Large intestine (tissue), 3 donors: ENCODE data around the gene NAT16. TPM values are rescaled to one million over a fixed set of nuclear protein-coding genes. Genes with fewer than 3 reads are reported as not detected.
"Not testable (repeated sequence)": the region's sequence is repeated elsewhere in the genome, so short reads cannot be mapped to it uniquely, and the experiment has no call there.

Source experiments
- DNase-seq, 2 donors: peaks; one replicate each; pipeline versions ENCODE4 v3.0.0 to v3.0.0-alpha.2; 2013
- H3K27ac ChIP-seq: one replicate; pipeline ENCODE4 v1.5.1; 2013; ENCODE audit warnings: low read length
- H3K27me3 ChIP-seq: 2 replicates; pipeline ENCODE4 v1.6.1; 2013; ENCODE audit warnings: low read length; ENCODE audit not compliant: control insufficient read depth, insufficient read depth
- H3K36me3 ChIP-seq: 2 replicates; pipeline ENCODE4 v1.6.1; 2013; ENCODE audit warnings: low read length; ENCODE audit not compliant: control insufficient read depth, insufficient read depth
- H3K4me1 ChIP-seq: one replicate; pipeline ENCODE4 v1.6.1; 2013; ENCODE audit warnings: low read length; ENCODE audit not compliant: control insufficient read depth, insufficient read depth
- H3K4me3 ChIP-seq: one replicate; pipeline ENCODE4 v1.5.1; 2013; ENCODE audit warnings: low read length
- H3K9me3 ChIP-seq: one replicate; pipeline ENCODE4 v1.6.1; 2013; ENCODE audit warnings: mild to moderate bottlenecking, low read depth, low read length, moderate library complexity; ENCODE audit not compliant: control insufficient read depth
- WGBS: methylation state at CpG from one replicate; pipeline ENCODE4 v1.1.5; 2013; ENCODE audit warnings: low lambda C conversion rate; ENCODE audit not compliant: insufficient coverage; 5-methylcytosine and 5-hydroxymethylcytosine counted together
- polyA plus RNA-seq: library from polyadenylated mRNA; unstranded; fragments of 120-200 nt; gene quantifications from one replicate; pipeline ENCODE4 v1.2.1, GENCODE V29; 2013

The NAT16 gene
- polyA plus RNA-seq, 1 donor: 0.21 TPM

DNA sequence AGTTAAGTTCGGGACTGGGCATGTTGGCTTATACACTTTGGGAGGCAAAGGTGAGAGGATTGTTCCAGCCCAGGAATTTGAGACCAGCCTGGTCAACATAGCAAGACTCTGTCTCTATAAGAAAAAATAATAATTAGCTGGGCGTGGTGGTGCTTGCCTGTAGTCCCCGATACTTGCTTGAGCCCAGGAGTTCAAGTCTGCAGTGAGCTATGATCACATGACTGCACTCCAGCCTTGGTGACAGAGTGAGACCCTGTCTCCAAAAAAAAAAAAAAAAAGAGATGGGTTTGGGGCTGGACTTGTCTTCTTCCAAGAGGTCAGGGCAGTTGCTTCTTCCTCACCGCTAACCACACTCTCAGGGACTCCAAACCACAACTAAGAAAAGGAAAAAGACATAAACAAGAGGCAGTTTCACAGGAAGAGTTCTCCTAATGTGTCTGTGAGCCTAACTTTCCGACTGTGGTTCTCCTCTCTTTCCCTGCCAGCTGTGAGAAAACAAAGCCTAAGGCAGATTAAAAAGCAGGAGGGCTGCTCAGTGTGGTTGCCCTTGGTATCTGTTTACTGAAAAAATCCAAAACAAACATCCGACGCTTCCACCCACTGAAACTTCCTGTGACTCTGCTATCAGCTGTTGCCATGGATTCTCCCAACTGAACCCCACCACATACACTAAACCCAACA is 55.6 kb downstream of the NAT16 start:
- H3K27me3 ChIP-seq: peaks cover 36% of the 10 kb centered on the region
- peaks cover 3% of the 10 kb centered on the region for H3K9me3 ChIP-seq
- H3K36me3 ChIP-seq: no peaks in the 10 kb centered on the region
- no CpG with 5 or more reads among the region's 7 CpGs for whole genome bisulfite sequencing
- H3K27ac ChIP-seq: no peak overlapping the region
- no peak overlapping the region for H3K4me3 ChIP-seq
- H3K4me1 ChIP-seq: peaks cover 29% of the 10 kb centered on the region
- DNase-seq: peak in 1 of 2 donors; percentile 46

DNA sequence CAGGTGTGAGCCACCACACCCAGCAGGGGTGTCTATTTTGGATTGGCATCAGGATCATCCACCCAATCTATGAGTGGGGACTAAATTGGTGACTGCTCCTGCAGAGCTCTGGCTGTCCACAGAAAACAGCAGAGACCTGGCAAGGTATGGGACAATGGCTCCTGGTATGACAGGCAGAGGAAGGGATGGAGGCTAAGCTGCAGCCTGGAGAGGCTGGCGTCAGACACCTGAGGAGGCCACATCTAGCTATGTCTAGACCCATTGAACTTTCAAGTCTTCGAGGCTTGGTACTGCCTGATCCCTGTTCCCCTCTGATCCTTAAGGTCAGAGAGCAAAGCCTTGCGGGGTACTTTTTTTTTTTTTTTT is 56.4 kb downstream of the NAT16 start:
- Histone ChIP-seq H3K4me1 (peaks cover 29% of the 10 kb centered on the region), H3K27ac (no peak overlapping the region), H3K4me3 (no peak overlapping the region), H3K36me3 (no peaks in the 10 kb centered on the region), H3K27me3 (peaks cover 36% of the 10 kb centered on the region), H3K9me3 (peaks cover 3% of the 10 kb centered on the region)
- no peak for DNase-seq
- WGBS: no CpG with 5 or more reads among the region's 3 CpGs

DNA sequence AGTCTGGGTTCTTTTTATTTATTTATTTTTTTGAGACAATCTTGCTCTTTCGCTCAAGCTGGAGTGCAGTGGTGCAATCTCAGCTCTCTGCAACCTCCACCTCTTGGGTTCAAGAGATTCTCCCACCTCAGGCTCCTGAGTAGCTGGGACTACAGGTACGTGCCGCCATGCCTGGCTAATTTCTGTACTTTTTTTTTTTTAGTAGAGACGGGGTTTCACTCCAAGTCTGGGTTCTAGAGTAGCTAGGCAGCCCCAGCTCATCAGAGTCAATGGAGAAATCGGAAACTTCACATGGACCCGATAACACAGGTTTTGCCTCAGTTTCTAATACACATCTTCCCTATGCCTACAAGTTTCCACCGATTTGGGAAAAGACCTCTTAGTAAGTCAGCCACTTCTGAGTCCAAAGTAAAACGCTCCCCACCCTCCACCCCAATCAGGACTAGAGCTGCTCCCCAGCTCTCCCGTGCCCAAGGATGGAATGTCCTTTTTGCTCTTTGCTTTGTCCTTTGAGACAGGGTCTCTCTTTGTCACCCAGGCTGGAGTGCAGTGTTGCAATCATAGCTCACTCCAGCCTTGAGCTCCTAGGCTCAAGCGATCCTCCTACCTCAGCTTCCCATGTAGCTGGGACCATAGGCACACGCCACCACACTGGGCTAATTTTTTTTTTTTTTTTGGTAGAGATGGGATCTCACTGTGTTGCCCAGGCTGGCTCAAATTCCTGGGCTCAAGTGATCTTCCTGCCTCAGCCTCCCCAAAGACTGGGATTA is 57.0 kb downstream of the NAT16 start:
- Histone ChIP-seq H3K9me3 (no peaks in the 10 kb centered on the region), H3K4me3 (no peak overlapping the region), H3K27me3 (peaks cover 34% of the 10 kb centered on the region), H3K27ac (peak overlapping the region; percentile 83), H3K36me3 (no peaks in the 10 kb centered on the region), H3K4me1 (peaks cover 29% of the 10 kb centered on the region)
- DNase-seq: no peak
- 72% methylated on average over 2 of the region's 11 CpGs for WGBS

- Histone ChIP-seq H3K36me3 (no peaks in the 10 kb centered on the region), H3K4me3 (peak overlapping the region; percentile 30), H3K27ac (peak overlapping the region; percentile 83), H3K9me3 (no peaks in the 10 kb centered on the region), H3K27me3 (peaks cover 33% of the 10 kb centered on the region), H3K4me1 (peaks cover 28% of the 10 kb centered on the region)
- 3% methylated on average over 5 of the region's 17 CpGs for WGBS
- DNase-seq: peak; percentile 81 to 86
These were observed 57.8 kb downstream of the NAT16 start for GRCh38 chr7:101121991-101122932.

GRCh38 chr7:101121631-101121990 is 58.5 kb downstream of the NAT16 start:
- H3K36me3 ChIP-seq, DNase-seq, H3K4me3 ChIP-seq, H3K9me3 ChIP-seq: not testable (repeated sequence)
- Histone ChIP-seq H3K27ac (peak overlapping the region; percentile 83), H3K4me1 (peaks cover 22% of the 10 kb centered on the region), H3K27me3 (peaks cover 30% of the 10 kb centered on the region)
- no CpG with 5 or more reads among the region's 9 CpGs for WGBS

Other genes with a start within 250 kb of the NAT16 start
- gene MUC3A, start 230.8 kb downstream of the NAT16 start, polyA plus RNA-seq: 127 TPM
- 3.3 TPM for gene MUC12, start 210.7 kb downstream of the NAT16 start, polyA plus RNA-seq
- gene MUC17, start 160.2 kb downstream of the NAT16 start, polyA plus RNA-seq: 139 TPM
- gene TRIM56, start 94.8 kb downstream of the NAT16 start, polyA plus RNA-seq: 25.6 TPM
- 1.7 TPM for gene SERPINE1, start 53.2 kb downstream of the NAT16 start, polyA plus RNA-seq
- gene AP1S1, start 25.8 kb downstream of the NAT16 start, polyA plus RNA-seq: 56.4 TPM
- 0.51 TPM for gene VGF, start 14.7 kb downstream of the NAT16 start, polyA plus RNA-seq
- 72.1 TPM for gene MOGAT3, start 20.7 kb upstream of the NAT16 start, polyA plus RNA-seq
- gene PLOD3, start 37.3 kb upstream of the NAT16 start, polyA plus RNA-seq: 52.4 TPM
- gene ZNHIT1, start 37.9 kb upstream of the NAT16 start, polyA plus RNA-seq: 60.9 TPM
- 115 TPM for gene CLDN15, start 57.5 kb upstream of the NAT16 start, polyA plus RNA-seq
- gene FIS1, start 64.8 kb upstream of the NAT16 start, polyA plus RNA-seq: 142 TPM
- 21.6 TPM for gene IFT22, start 141.5 kb upstream of the NAT16 start, polyA plus RNA-seq
- 1.0 TPM for gene COL26A1, start 182.6 kb upstream of the NAT16 start, polyA plus RNA-seq